ENCODE results near the gene RAB20.

The RAB20 gene

GRCh38 chr13:110528371-110528770, 33.2 kb downstream of the RAB20 start:
- DNase-seq: no peak

GRCh38 chr13:110525328-110526319, 35.9 kb downstream of the RAB20 start:
- no peak for DNase-seq

- DNase-seq: no peak
These were observed 36.8 kb downstream of the RAB20 start for GRCh38 chr13:110524541-110525257.

- DNase-seq: no peak
These were observed 37.5 kb downstream of the RAB20 start for GRCh38 chr13:110523838-110524540.

- no peak for DNase-seq
These were observed 38.3 kb downstream of the RAB20 start for GRCh38 chr13:110523180-110523579.

- DNase-seq: no peak
These were observed 38.8 kb downstream of the RAB20 start for GRCh38 chr13:110522721-110523120.

GRCh38 chr13:110521946-110522345, 39.6 kb downstream of the RAB20 start:
- no peak for DNase-seq

GRCh38 chr13:110521296-110521680, 40.2 kb downstream of the RAB20 start:
- no peak for DNase-seq

- DNase-seq: no peak
These were observed 40.9 kb downstream of the RAB20 start for GRCh38 chr13:110520431-110521295.

GRCh38 chr13:110519506-110519905, 42.0 kb downstream of the RAB20 start:
- no peak for DNase-seq

GRCh38 chr13:110519046-110519445, 42.5 kb downstream of the RAB20 start:
- no peak for DNase-seq

- DNase-seq: no peak
These were observed 43.0 kb downstream of the RAB20 start for GRCh38 chr13:110518571-110518970.

GRCh38 chr13:110518226-110518525, 43.3 kb downstream of the RAB20 start:
- no peak for DNase-seq

- DNase-seq: no peak
These were observed 43.9 kb downstream of the RAB20 start for GRCh38 chr13:110517505-110518225.

GRCh38 chr13:110516500-110516899, 45.0 kb downstream of the RAB20 start:
- no peak for DNase-seq

- DNase-seq: no peak
These were observed 49.3 kb downstream of the RAB20 start for GRCh38 chr13:110512198-110512740.

GRCh38 chr13:110511509-110512181, 49.9 kb downstream of the RAB20 start:
- no peak for DNase-seq

- DNase-seq: no peak
These were observed 51.3 kb downstream of the RAB20 start for GRCh38 chr13:110509971-110510786.

GRCh38 chr13:110509478-110509926, 52.0 kb downstream of the RAB20 start:
- no peak for DNase-seq
